Measurements from ENCODE around the gene TMEM30B. TPM values are rescaled to one million over a fixed set of nuclear protein-coding genes. Genes with fewer than 3 reads are reported as not detected.

Gene TMEM30B
- total RNA-seq, 1 donor from 2014 or later, result 0.07 TPM

DNA sequence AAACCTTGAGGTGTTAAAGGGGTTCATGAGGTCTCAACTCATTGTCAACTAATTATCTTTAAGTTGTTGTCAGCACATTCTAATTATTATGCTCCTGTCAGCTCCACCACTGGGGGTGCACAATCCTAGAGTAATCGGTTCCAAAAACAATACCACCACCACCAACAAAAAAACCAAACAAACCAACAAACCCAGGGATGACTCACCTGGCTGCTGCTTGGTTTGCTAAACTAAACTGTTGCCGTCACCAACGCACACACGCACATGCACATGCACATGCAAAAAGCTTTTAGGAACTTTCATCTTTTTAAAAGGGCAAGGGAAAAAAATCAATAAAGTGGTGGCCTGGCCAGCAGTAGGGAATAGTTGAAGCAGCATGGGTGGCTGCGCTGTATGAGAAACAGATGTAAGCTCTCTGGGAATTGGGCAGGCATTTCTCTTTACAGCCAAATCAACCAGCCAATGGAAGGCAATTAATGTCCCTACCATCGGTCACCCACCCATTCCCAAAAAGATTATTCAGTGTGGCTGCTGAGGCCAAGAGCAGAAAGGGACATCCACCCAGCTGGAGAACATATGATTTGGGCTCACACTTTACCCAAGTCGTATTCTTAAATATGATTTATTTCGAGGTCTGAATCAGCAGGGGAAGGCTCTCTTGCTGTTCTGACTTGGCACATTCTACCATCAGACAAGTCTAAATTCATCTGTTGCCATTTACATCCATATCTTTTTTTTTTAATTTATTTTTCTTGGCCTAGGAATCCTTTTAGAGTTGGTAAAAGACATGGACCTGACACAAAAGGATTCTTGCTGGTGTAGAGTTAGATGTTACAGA, 20.0 kb downstream of the TMEM30B start:
- peaks cover 9% of the 10 kb centered on the region for H3K4me1 Mint-ChIP-seq
- no peaks in the 10 kb centered on the region for H3K9me3 Mint-ChIP-seq
- no peaks in the 10 kb centered on the region for H3K36me3 Mint-ChIP-seq (ENCODE audit: low read depth)
- H3K4me3 Mint-ChIP-seq, result no peak overlapping the region
- H3K27ac Mint-ChIP-seq (ENCODE audit: unreplicated experiment), result no peak overlapping the region
- TF ChIP-seq, protein P1, sequence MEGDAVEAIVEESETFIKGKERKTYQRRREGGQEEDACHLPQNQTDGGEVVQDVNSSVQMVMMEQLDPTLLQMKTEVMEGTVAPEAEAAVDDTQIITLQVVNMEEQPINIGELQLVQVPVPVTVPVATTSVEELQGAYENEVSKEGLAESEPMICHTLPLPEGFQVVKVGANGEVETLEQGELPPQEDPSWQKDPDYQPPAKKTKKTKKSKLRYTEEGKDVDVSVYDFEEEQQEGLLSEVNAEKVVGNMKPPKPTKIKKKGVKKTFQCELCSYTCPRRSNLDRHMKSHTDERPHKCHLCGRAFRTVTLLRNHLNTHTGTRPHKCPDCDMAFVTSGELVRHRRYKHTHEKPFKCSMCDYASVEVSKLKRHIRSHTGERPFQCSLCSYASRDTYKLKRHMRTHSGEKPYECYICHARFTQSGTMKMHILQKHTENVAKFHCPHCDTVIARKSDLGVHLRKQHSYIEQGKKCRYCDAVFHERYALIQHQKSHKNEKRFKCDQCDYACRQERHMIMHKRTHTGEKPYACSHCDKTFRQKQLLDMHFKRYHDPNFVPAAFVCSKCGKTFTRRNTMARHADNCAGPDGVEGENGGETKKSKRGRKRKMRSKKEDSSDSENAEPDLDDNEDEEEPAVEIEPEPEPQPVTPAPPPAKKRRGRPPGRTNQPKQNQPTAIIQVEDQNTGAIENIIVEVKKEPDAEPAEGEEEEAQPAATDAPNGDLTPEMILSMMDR (conservative IDR thresholded peaks at IDR 0.05), result no peak
- peaks cover 19% of the 10 kb centered on the region for H3K27me3 Mint-ChIP-seq (ENCODE audit: low read depth)
- no peak for DNase-seq (ENCODE audit: low read depth, low spot score)

DNA sequence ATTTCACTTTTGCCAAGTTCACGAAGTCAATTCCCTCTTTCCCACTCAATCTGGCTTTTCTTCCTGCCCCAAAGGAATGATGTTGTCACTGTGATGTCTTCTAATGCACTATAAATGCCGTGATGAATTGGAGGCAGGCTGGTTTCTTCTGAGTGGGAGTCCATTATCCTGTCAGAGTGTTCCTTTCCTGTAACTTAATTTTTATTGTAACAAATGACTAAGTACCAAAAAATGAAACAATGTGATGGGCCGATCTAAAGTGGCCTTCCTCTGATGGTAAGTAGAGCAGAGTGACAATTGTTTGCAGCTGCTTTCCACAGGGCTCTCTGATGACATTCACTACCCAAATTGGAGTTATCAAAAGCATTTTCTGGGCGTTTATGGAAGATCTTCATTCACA, 22.2 kb downstream of the TMEM30B start:
- H3K4me1 Mint-ChIP-seq, result peaks cover 4% of the 10 kb centered on the region
- no peak for DNase-seq (ENCODE audit: low read depth, low spot score)
- no peak overlapping the region for H3K4me3 Mint-ChIP-seq
- no peaks in the 10 kb centered on the region for H3K9me3 Mint-ChIP-seq
- peaks cover 24% of the 10 kb centered on the region for H3K27me3 Mint-ChIP-seq (ENCODE audit: low read depth)
- TF ChIP-seq, protein P1 (conservative IDR thresholded peaks at IDR 0.05), result no peak
- no peak overlapping the region for H3K27ac Mint-ChIP-seq (ENCODE audit: unreplicated experiment)
- no peaks in the 10 kb centered on the region for H3K36me3 Mint-ChIP-seq (ENCODE audit: low read depth)

DNA sequence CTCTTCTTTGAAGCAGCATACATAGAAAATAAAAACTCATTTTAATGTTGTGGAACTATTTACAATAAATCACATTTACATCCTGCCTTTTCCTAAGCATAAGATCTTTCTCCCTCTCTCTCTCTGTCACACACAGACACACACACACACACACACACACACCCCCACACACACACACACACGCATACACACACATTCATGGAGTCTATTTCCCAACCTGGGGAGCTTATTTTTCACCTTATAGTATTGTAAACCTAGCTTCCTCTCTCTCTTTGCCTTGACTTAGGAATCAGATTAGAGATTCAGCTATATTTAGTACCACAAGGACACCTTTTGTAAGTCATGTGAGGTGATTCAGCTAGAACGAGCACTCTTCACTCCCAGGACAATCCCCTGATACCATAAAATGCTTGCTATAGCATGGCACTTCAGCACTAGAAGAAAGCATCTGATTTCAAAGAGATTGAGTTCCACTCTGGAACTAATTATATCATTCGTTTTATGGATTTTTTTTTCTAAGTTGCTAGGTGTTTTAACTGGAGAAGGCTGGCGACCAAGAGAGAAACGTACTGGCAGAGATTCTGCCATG, 23.6 kb downstream of the TMEM30B start:
- H3K27me3 Mint-ChIP-seq (ENCODE audit: low read depth), result peaks cover 33% of the 10 kb centered on the region
- no peak overlapping the region for H3K4me3 Mint-ChIP-seq
- no peaks in the 10 kb centered on the region for H3K36me3 Mint-ChIP-seq (ENCODE audit: low read depth)
- TF ChIP-seq, protein P1 (conservative IDR thresholded peaks at IDR 0.05), result no peak
- no peaks in the 10 kb centered on the region for H3K9me3 Mint-ChIP-seq
- DNase-seq (ENCODE audit: low read depth, low spot score), result no peak
- peaks cover 8% of the 10 kb centered on the region for H3K4me1 Mint-ChIP-seq
- H3K27ac Mint-ChIP-seq (ENCODE audit: unreplicated experiment), result no peak overlapping the region

DNA sequence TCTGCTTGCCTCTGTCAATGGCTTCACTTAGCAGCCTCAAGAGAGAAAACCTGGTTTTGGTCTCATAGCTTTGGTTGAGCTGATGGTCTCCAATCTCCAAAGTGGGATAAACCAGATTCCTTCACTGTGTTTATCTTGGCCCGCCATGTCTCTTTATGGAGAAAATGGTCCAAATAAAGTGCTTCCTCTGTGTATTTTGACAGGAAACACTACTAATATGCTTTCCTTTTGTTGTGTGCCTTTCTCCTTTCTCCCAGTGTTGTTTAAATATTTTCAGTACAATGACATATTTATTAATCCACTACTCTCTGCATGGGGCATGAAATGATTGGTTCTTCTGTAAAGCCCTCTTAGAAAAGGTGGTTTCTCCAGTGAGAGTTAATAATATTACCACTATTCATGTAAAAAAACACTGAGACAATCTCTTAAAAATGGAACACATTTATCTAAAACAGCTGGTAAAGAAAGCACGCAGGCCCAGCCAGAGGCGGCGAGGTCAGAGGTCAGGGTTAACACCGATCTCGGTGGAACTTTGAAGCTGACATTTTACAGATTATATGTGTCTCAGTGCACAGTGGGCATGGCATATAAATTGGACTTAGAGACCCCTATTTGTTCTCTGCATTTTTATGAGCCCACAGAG, 24.2 kb downstream of the TMEM30B start:
- Mint-ChIP-seq H3K4me1 (peaks cover 12% of the 10 kb centered on the region), H3K27ac (ENCODE audit: unreplicated experiment) (no peak overlapping the region), H3K4me3 (no peak overlapping the region), H3K9me3 (no peaks in the 10 kb centered on the region), H3K27me3 (ENCODE audit: low read depth) (peaks cover 33% of the 10 kb centered on the region), H3K36me3 (ENCODE audit: low read depth) (no peaks in the 10 kb centered on the region)
- TF ChIP-seq, protein P1 (conservative IDR thresholded peaks at IDR 0.05), result no peak
- DNase-seq (ENCODE audit: low read depth, low spot score), result no peak

DNA sequence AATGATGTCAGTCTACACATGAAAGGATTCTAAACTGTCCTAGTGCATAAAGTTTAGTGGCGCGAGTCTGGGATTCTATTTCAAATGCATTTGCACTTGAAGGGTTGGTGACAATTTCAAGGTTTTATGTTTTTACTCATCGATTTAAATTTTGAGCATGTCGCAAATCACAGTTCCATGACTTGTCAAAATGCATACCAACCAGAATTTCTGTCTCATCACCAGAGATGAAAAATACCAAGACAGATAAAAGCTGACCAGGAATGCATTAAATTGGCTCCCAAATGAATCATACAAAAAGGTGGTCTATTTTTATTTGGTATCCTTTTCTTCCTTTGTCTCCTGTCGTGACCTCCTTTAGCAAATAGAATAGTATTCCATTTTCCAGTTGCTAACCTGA, 25.2 kb downstream of the TMEM30B start:
- Mint-ChIP-seq H3K27ac (ENCODE audit: unreplicated experiment) (no peak overlapping the region), H3K36me3 (ENCODE audit: low read depth) (no peaks in the 10 kb centered on the region), H3K4me1 (peaks cover 12% of the 10 kb centered on the region), H3K27me3 (ENCODE audit: low read depth) (peaks cover 33% of the 10 kb centered on the region), H3K9me3 (no peaks in the 10 kb centered on the region), H3K4me3 (no peak overlapping the region)
- DNase-seq (ENCODE audit: low read depth, low spot score), result no peak
- TF ChIP-seq, protein P1 (conservative IDR thresholded peaks at IDR 0.05), result no peak

All from neural crest cell (in vitro differentiated cells).